Measurements from ENCODE around the gene MDFIC. TPM values are rescaled to one million over a fixed set of nuclear protein-coding genes. Genes with fewer than 3 reads are reported as not detected.

The MDFIC gene
- polyA plus RNA-seq, 1 experiment, result 30.5 TPM

GRCh38 chr7:114936471-114936870, 14.6 kb downstream of the MDFIC start:
- H3K36me3 ChIP-seq (ENCODE audit: control insufficient read depth, insufficient read depth, low read length), result no peaks in the 10 kb centered on the region
- CTCF ChIA-PET, result interaction anchor here (0.6 to 1.1 kb wide), 2 partner anchors 364 to 614 kb away, joined by 3 read pairs; no protein-coding TSS in a partner anchor
- no peak overlapping the region for H3K4me3 ChIP-seq (ENCODE audit: low read depth, low read length)
- H3K27me3 ChIP-seq (ENCODE audit: control insufficient read depth, insufficient read depth, low read length), result no peaks in the 10 kb centered on the region
- no peak for TF ChIP-seq CTCF (IDR thresholded peaks at IDR 0.05; ENCODE audit: insufficient read depth, low read depth, low read length)
- no peak for DNase-seq (ENCODE audit: low read depth)
- POLR2A ChIA-PET, result no interaction called here

- TF ChIP-seq CTCF (IDR thresholded peaks at IDR 0.05; ENCODE audit: insufficient read depth, low read depth, low read length), result no peak
- POLR2A ChIA-PET, result no interaction called here
Measured at GRCh38 chr7:114937446-114937845, 15.6 kb downstream of the MDFIC start.

GRCh38 chr7:114938785-114939184, 16.9 kb downstream of the MDFIC start:
- POLR2A ChIA-PET, result no interaction called here
- Histone ChIP-seq H3K27me3 (ENCODE audit: control insufficient read depth, insufficient read depth, low read length) (no peaks in the 10 kb centered on the region), H3K4me3 (ENCODE audit: low read depth, low read length) (no peak overlapping the region), H3K36me3 (ENCODE audit: control insufficient read depth, insufficient read depth, low read length) (no peaks in the 10 kb centered on the region)
- TF ChIP-seq CTCF (IDR thresholded peaks at IDR 0.05; ENCODE audit: insufficient read depth, low read depth, low read length), result no peak
- CTCF ChIA-PET, result no interaction called here
- DNase-seq (ENCODE audit: low read depth), result no peak

More at GRCh38 chr7:114937446-114937845, 15.6 kb downstream of the MDFIC start:
- H3K4me3 ChIP-seq (ENCODE audit: low read depth, low read length), result no peak overlapping the region
- no peaks in the 10 kb centered on the region for H3K27me3 ChIP-seq (ENCODE audit: control insufficient read depth, insufficient read depth, low read length)
- CTCF ChIA-PET, result no interaction called here
- no peaks in the 10 kb centered on the region for H3K36me3 ChIP-seq (ENCODE audit: control insufficient read depth, insufficient read depth, low read length)
- no peak for DNase-seq (ENCODE audit: low read depth)

- ChIA-PET POLR2A (interaction anchor here (0.6 kb wide), 1 partner anchor 74 kb away, joined by 4 read pairs; no protein-coding TSS in a partner anchor), CTCF (no interaction called here)
- H3K4me3 ChIP-seq (ENCODE audit: low read depth, low read length), result no peak overlapping the region
- no peaks in the 10 kb centered on the region for H3K27me3 ChIP-seq (ENCODE audit: control insufficient read depth, insufficient read depth, low read length)
- H3K36me3 ChIP-seq (ENCODE audit: control insufficient read depth, insufficient read depth, low read length), result no peaks in the 10 kb centered on the region
- no peak for TF ChIP-seq CTCF (IDR thresholded peaks at IDR 0.05; ENCODE audit: insufficient read depth, low read depth, low read length)
- no peak for DNase-seq (ENCODE audit: low read depth)
Measured at GRCh38 chr7:114939484-114940097, 17.7 kb downstream of the MDFIC start.

- TF ChIP-seq CTCF (IDR thresholded peaks at IDR 0.05; ENCODE audit: insufficient read depth, low read depth, low read length), result no peak
- ChIA-PET CTCF (no interaction called here), POLR2A (no interaction called here)
- no peaks in the 10 kb centered on the region for H3K36me3 ChIP-seq (ENCODE audit: control insufficient read depth, insufficient read depth, low read length)
- no peaks in the 10 kb centered on the region for H3K27me3 ChIP-seq (ENCODE audit: control insufficient read depth, insufficient read depth, low read length)
- H3K4me3 ChIP-seq (ENCODE audit: low read depth, low read length), result no peak overlapping the region
- no peak for DNase-seq (ENCODE audit: low read depth)
Measured at GRCh38 chr7:114940220-114940619, 18.3 kb downstream of the MDFIC start.
